GM21529 (cell line): Measurements from ENCODE around the gene MARVELD1.
"Not testable (repeated sequence)": the region's sequence is repeated elsewhere in the genome, so short reads cannot be mapped to it uniquely, and the experiment has no call there.

Source experiments
- ATAC-seq: cut with Tn5 transposase; IDR thresholded peaks from one replicate; pipeline ENCODE4 v1.9.1; 2021; ENCODE audit not compliant: unreplicated experiment

MARVELD1 gene

GRCh38 chr10:97689559-97690020, 23.9 kb upstream of the MARVELD1 start:
- no peak for ATAC-seq

- ATAC-seq, result no peak
Observed at GRCh38 chr10:97690133-97690532, 23.4 kb upstream of the MARVELD1 start.

- not testable (repeated sequence) for ATAC-seq
Observed at GRCh38 chr10:97698072-97698655, 15.4 kb upstream of the MARVELD1 start.

GRCh38 chr10:97701438-97702069, 12.0 kb upstream of the MARVELD1 start:
- peak; percentile 78 for ATAC-seq

DNA sequence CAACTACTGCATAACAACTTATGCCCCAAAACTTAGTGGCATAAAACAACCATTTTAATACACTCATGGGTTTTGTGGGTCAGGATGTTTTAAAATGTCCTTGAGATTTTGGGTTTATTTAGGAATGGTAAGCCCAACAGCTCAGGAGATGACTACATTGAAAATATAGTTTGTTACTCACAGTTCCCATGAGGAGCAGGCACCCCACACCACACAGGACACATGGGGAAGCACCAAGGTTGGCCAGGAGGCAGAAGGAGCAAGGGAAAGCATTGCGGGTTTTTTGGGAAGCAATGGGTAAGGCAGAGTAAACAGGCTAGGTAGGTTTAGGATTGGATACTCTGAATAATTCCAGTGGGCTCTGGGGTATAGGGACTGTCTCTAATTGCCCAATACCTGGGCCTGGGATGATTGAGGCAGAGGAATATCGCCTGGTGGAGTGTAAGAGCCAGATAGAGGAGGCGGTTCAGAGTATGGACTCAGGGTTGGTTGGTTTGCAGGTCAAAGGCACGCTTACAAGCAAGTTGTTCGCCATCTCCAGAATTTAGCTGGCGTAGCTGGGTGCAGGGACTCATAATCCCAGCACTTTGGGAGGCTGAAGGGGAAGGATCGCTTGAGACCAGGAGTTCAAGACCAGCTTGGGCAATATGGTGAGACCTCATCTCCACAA, 10.0 kb upstream of the MARVELD1 start:
- no peak for ATAC-seq

DNA sequence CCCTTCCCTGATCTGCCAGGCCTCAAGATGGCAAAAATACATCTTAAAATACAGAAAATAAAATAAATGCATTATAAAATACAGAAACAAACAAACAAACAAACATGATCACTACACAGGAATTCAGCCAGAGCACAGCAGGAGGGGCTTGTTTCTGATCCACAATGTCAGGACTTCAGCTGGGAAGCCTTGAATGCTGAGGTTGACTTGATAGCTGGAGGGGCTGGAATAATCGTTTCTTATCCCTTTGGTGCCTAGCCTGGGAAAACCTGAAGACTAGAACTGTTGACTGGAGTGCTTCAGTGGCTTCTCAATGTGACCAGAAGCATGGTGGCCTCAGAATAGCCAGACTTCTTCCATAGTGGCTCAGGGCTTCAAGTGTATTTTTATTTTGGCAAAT, 9.2 kb upstream of the MARVELD1 start:
- no peak for ATAC-seq

DNA sequence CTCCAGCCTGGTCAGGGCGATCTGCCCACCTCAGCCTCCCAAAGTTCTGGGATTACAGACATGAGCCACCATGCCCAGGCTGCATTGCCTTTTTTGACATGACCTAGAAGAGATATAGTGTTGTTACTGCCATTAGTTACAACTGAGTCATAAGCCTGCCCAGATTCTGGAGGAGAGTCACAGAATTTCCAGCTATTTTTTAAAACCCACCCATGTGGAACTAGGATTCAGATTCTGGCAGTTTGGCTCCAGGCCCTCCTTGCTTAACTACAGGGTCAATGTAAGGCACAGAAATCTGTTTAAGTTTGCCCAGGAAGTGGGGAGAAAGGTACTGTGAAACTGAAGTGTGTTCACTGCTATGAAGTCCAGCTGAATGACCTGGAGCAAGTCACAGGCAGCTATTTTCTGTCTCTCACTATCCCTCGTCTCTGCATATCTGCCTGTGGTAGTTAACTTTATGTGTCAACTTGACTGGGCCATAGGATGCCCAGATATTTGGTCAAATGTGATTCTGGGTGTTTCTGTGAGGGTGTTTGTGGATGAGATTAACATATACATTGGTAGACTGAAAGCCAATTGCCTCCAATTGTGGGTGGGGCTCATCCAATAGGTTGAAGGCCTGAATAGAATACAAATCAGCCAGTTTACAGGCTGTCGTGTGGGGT, 8.4 kb upstream of the MARVELD1 start:
- ATAC-seq, result no peak

DNA sequence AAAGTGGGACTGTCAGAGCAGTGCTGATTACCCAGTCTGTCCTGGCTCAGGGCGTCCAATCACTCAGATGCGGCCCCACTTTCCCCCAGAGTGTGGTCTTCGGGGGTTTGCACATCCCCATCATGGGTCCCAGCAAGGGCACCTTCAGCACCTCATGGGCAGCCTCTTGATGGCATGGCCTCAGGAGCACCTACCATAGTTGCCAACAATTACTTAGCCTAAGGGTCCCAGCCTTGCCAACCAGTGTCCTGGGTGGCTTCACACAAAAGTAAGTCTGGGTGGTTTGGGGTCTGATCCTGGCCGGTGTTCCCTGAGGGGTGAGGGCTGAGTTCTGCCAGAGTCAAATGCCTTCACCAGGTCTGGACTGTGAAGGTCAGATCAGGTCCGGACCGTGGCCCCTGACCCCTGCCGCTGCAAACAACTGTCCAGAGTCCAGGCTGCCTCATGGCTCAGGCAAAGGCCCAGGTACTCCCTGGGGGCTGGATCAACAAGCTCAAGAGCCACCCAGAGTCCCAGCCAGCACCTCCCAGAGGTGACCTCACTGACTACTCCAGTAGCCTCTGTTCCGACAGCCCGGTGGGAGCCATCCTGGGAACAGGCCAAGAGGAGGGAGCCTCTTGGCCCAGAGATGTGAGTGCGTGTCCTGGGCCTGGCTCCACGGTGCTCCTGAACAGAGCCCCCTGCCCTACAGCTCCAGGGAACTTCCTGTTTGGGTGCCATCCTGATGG, 6.2 kb upstream of the MARVELD1 start:
- ATAC-seq, result no peak

DNA sequence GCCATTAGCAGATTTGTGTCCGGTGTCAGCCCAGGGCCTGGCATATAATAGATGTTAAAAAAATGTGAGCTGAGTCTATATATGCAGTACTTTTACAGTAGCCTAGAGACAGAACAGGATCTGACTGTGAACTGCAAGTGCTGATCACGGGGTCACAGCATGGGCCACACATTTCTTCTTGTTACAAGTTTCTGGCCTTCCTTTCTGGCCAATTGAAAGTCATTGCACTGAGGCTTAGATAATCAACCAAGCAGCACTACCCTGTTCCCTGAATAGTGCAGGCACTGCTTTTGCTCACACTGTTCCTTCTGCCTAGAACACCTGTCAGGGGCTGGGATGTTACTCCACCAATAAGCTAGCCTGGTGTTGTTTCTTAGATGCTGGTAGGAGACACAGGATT, 5.4 kb upstream of the MARVELD1 start:
- ATAC-seq, result no peak

GRCh38 chr10:97708976-97709946, 4.3 kb upstream of the MARVELD1 start:
- ATAC-seq, result no peak

DNA sequence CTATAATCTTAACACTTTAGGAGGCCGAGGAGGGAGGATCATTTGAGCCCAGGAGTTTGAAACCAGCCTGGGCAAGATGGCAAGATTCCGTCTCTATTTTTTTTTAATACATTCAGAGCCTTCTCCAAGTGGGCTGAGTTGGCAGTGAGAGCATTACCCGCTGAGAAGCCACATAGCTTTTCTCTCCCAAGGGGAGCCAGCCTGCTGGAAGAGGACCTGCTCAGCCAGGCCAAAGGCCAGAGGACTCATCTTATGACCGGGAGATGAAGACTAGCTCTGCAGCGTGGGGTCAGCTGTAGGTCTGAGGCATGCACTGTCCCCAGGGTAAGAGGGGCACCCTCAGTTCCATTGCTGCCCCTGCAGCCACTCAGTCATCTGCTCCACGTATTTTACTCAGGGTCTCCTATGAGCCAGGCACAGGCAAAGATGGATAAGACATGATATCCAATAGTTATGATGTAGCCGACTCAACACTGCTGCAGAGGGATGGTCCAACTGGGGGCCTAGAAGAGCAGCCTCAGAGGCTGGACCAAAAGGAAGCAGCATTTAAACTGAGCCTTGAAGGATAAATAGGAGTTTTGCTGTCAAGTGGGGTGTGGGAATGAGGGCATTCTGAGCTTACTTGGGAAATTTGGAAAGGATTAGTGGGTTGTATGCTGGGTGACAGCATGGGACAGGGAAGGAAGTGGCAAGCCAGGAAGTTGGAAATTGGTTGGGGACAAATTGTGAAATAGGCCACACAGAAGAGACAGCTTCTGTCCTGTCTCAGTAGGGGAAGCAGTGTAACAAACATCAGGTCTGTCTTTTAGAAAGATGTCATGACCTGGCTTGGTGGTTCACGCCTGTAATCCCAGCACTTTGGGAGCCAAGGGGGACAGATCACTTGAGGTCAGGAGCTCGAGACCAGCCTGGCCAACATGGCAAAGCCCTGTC, 1.6 kb upstream of the MARVELD1 start:
- no peak for ATAC-seq

- peak; percentile 75 for ATAC-seq
Observed at GRCh38 chr10:97713826-97714400, 383 bp downstream of the MARVELD1 start.

- peak; percentile 30 for ATAC-seq
Observed at GRCh38 chr10:97714401-97715258, 1.1 kb downstream of the MARVELD1 start.

DNA sequence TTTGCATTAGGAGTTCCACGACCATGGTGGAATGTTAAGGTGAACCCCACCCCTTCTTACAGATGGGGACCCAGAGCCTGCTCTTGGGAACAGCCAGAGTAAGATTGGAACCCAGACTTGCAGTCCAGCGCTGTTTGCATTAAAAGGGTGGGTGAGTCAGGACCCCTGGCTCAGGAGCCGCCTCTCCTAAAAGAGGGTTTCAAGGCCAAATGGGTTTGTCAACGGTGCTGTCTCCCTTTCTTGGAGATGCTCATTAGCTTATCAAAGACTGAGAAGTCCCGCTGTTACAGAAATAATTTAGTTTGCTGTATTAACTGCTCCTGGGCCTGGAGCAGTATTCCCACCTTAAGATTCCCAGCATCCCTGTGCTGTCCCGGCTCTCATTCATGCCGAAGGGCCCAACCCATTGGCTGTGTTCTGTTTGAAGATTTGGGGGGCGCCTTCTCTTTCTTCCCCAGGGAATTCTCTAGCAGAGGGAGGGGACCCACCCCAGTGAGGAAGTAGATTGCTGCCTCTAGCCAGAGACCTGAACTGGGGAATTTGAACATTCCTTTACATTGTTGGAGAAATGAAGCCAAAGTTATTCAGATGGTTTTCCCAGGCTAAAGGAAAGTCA, 1.8 kb downstream of the MARVELD1 start:
- ATAC-seq, result no peak

GRCh38 chr10:97717627-97718026, 4.1 kb downstream of the MARVELD1 start:
- ATAC-seq, result no peak

DNA sequence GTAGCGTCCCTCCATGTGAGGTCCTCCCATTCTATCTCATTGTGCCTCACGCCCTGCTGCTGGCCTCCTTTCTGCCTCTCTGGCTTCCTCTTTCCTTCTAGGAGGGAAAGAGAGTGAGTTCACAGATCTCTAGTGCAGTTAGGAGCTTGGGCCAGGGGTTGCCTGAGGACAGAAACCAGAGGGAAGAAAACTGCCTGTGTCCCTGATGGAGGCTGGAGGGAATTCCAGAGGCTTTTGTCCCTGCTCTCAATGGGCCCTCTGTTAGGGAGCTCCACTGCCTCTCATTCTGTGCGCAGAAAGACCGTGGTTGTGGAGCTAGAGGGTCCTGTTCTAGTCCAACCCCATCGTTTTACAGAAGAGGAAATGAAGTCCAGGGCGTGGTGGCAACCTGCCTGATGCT, 4.6 kb downstream of the MARVELD1 start:
- ATAC-seq, result no peak

GRCh38 chr10:97718659-97719142, 5.2 kb downstream of the MARVELD1 start:
- no peak for ATAC-seq
